HEK293 (cell line): Measurements from ENCODE around the gene MEI1.

Experiments used
- CTCF ChIA-PET: fragments of 350-600 bp; formaldehyde crosslinking; extraction: SDS; loops from one replicate; lab custom pipeline; 2021; ENCODE audit warnings: antibody characterized with exemption; lab: Yijun Ruan, JAX
- POLR2A ChIA-PET: fragments of 300-600 bp; formaldehyde crosslinking; extraction: SDS; loops from one replicate; lab custom pipeline; 2020; ENCODE audit warnings: antibody characterized with exemption, inconsistent platforms; lab: Yijun Ruan, JAX
- H3K27ac ChIP-seq: fragments of 200-500 bp; sonication (Bioruptor generic); 2 replicates; pipeline ENCODE4 v1.5.1; 2014; ENCODE audit warnings: low read depth, low read length, control low read depth, inconsistent platforms; ENCODE audit errors: extremely low read depth
- H3K36me3 ChIP-seq, 2 experiments: fragments of 200-500 bp in 1 of 2; sonication (Bioruptor generic) in 1 of 2; 1 replicate in 1 of 2; 2 replicates in 1 of 2; pipeline ENCODE4 v1.5.1; 2014 to 2017; ENCODE audit warnings: inconsistent platforms in 2 of 2, low read length in 2 of 2; ENCODE audit not compliant: control insufficient read depth in 2 of 2, insufficient read depth in 1 of 2
- H3K4me1 ChIP-seq: fragments of 200-500 bp; sonication (Bioruptor generic); 2 replicates; pipeline ENCODE4 v1.5.1; 2014; ENCODE audit warnings: mild to moderate bottlenecking, low read length, inconsistent platforms; ENCODE audit not compliant: control insufficient read depth, insufficient read depth
- H3K4me3 ChIP-seq: 2 replicates; pipeline ENCODE4 v1.5.1; 2011; ENCODE audit warnings: low read depth, mild to moderate bottlenecking, control low read depth, low read length, moderate library complexity
- H3K9me3 ChIP-seq: fragments of 200-500 bp; sonication (Bioruptor generic); 2 replicates; pipeline ENCODE4 v1.5.1; 2014; ENCODE audit warnings: low read depth, low read length, inconsistent platforms; ENCODE audit not compliant: control insufficient read depth, insufficient read depth
- KLF17 ChIP-seq: fragments of 450-650 bp; formaldehyde crosslinking; IDR thresholded peaks from 2 replicates; pipeline ENCODE4 v1.5.1; 2016; ENCODE audit warnings: missing biosample characterization, missing genetic modification characterization
- MEIS1 ChIP-seq: sonication (generic); formaldehyde crosslinking; IDR thresholded peaks from 2 replicates; pipeline ENCODE4 v1.8.1; 2022; ENCODE audit warnings: missing genetic modification reagents, mild to moderate bottlenecking, borderline replicate concordance
- REST ChIP-seq: fragments of 450-650 bp; formaldehyde crosslinking; IDR thresholded peaks from 2 replicates; pipeline ENCODE4 v1.5.1; 2016; ENCODE audit warnings: missing biosample characterization, missing genetic modification characterization
- YY2 ChIP-seq: fragments of 450-650 bp; formaldehyde crosslinking; IDR thresholded peaks from 2 replicates; pipeline ENCODE4 v1.5.1; 2016; ENCODE audit warnings: missing biosample characterization, missing genetic modification characterization
- ZEB2 ChIP-seq: fragments of 450-650 bp; formaldehyde crosslinking; IDR thresholded peaks from 2 replicates; pipeline ENCODE4 v1.5.1; 2016; ENCODE audit warnings: missing biosample characterization, missing genetic modification characterization
- ZFP41 ChIP-seq: fragments of 450-650 bp; formaldehyde crosslinking; IDR thresholded peaks from 2 replicates; pipeline ENCODE4 v1.5.1; 2016; ENCODE audit warnings: missing biosample characterization, missing genetic modification characterization, borderline replicate concordance
- ZNF292 ChIP-seq: fragments of 450-650 bp; formaldehyde crosslinking; IDR thresholded peaks from 2 replicates; pipeline ENCODE4 v1.5.1; 2016; ENCODE audit warnings: low read depth, missing biosample characterization, missing genetic modification characterization, borderline replicate concordance
- ZNF324 ChIP-seq: fragments of 450-650 bp; formaldehyde crosslinking; IDR thresholded peaks from 2 replicates; pipeline ENCODE4 v1.5.1; 2016; ENCODE audit warnings: missing biosample characterization, missing genetic modification characterization
- ZNF341 ChIP-seq: fragments of 450-650 bp; formaldehyde crosslinking; IDR thresholded peaks from 2 replicates; pipeline ENCODE4; 2016; ENCODE audit warnings: low read depth, missing biosample characterization, missing genetic modification characterization
- ZNF350 ChIP-seq: fragments of 450-650 bp; formaldehyde crosslinking; IDR thresholded peaks from 2 replicates; pipeline ENCODE4 v1.5.0; 2017; ENCODE audit warnings: missing biosample characterization, mild to moderate bottlenecking, missing genetic modification characterization
- ZNF398 ChIP-seq: fragments of 450-650 bp; formaldehyde crosslinking; IDR thresholded peaks from 2 replicates; pipeline ENCODE4 v1.5.1; 2017; ENCODE audit warnings: missing biosample characterization, missing genetic modification characterization
- ZNF48 ChIP-seq: fragments of 450-650 bp; formaldehyde crosslinking; IDR thresholded peaks from 2 replicates; pipeline ENCODE4 v1.5.1; 2016; ENCODE audit warnings: missing biosample characterization, missing genetic modification characterization
- ZNF488 ChIP-seq: fragments of 450-650 bp; formaldehyde crosslinking; IDR thresholded peaks from 2 replicates; pipeline ENCODE4 v1.5.1; 2016; ENCODE audit warnings: missing biosample characterization, missing genetic modification characterization
- ZNF549 ChIP-seq: fragments of 450-650 bp; IDR thresholded peaks from 2 replicates; pipeline ENCODE4 v1.5.1; 2018; ENCODE audit warnings: missing biosample characterization, missing genetic modification characterization, mild to moderate bottlenecking, inconsistent platforms, moderate library complexity
- ZNF596 ChIP-seq: fragments of 450-650 bp; IDR thresholded peaks from 2 replicates; pipeline ENCODE4 v1.5.0; 2018; ENCODE audit warnings: missing biosample characterization, mild to moderate bottlenecking, missing genetic modification characterization, moderate library complexity
- ZNF670 ChIP-seq: fragments of 450-650 bp; formaldehyde crosslinking; IDR thresholded peaks from 2 replicates; pipeline ENCODE4 v1.5.1; 2016; ENCODE audit warnings: missing biosample characterization, missing genetic modification characterization, low read depth

The MEI1 gene

GRCh38 chr22:41700108-41700364, 733 bp downstream of the MEI1 start:
- Histone ChIP-seq H3K9me3 (no peaks in the 10 kb centered on the region), H3K36me3 (peaks cover 0 to 6% of the 10 kb centered on the region in 2 experiments; a peak in 1 of 3 replicates), H3K27ac (no peak overlapping the region), H3K4me1 (no peaks in the 10 kb centered on the region), H3K4me3 (no peak overlapping the region)
- POLR2A ChIA-PET: no interaction called here
- TF ChIP-seq ZNF292 (tag by site-specific recombination) (no peak), YY2 (tag by site-specific recombination) (no peak), ZNF596 (tag by site-specific recombination) (no peak), ZNF488 (no peak), ZNF350 (tag by site-specific recombination) (no peak), ZNF48 (no peak), REST (tag by site-specific recombination) (no peak), MEIS1 (CRISPR knock-in tag) (no peak), ZNF341 (tag by site-specific recombination) (no peak), KLF17 (tag by site-specific recombination) (no peak), ZNF549 (tag by site-specific recombination) (no peak), ZNF398 (no peak)
- CTCF ChIA-PET: interaction anchor here (0.6 to 5.4 kb wide), 3 partner anchors 47 to 240 kb away, joined by 3 to 53 read pairs (median 5); no protein-coding TSS in a partner anchor

GRCh38 chr22:41702763-41703162, 3.5 kb downstream of the MEI1 start:
- ChIA-PET CTCF (interaction anchor here (0.6 to 0.8 kb wide), 2 partner anchors 60 to 90 kb away, joined by 3 to 4 read pairs; no protein-coding TSS in a partner anchor), POLR2A (no interaction called here)
- TF ChIP-seq ZNF324 (tag by site-specific recombination) (no peak), ZFP41 (tag by site-specific recombination) (no peak), ZEB2 (tag by site-specific recombination) (no peak), ZNF670 (tag by site-specific recombination) (no peak)
- Histone ChIP-seq H3K9me3 (no peaks in the 10 kb centered on the region), H3K36me3 (no peaks in the 10 kb centered on the region), H3K4me1 (no peaks in the 10 kb centered on the region), H3K27ac (no peak overlapping the region), H3K4me3 (no peak overlapping the region)
